Ovary (tissue), 3 donors: Measurements from ENCODE around the gene PLXNA3.

ENCODE experiments used
- CTCF ChIP-seq, 3 donors: fragments of 450-650 bp in 2 of 3; fragments of 200-600 bp in 1 of 3; IDR thresholded peaks; one replicate each; pipeline versions ENCODE4 v1.5.1 to v1.8.0; 2016 to 2022; ENCODE audit warnings: antibody characterized with exemption in 3 of 3, mild to moderate bottlenecking in 1 of 3
- EP300 ChIP-seq: sonication (generic); formaldehyde crosslinking; IDR thresholded peaks from one replicate; pipeline ENCODE4 v1.6.1; 2017; ENCODE audit warnings: antibody characterized with exemption
- POLR2A ChIP-seq: fragments of 450-650 bp; IDR thresholded peaks from one replicate; pipeline ENCODE4 v1.6.1; 2017; ENCODE audit warnings: antibody characterized with exemption, mild to moderate bottlenecking, moderate library complexity
- donor health status: DM: no; HTN: no; CAD: no.

GRCh38 chrX:154458954-154459778, 1.1 kb downstream of the PLXNA3 start:
- TF ChIP-seq CTCF (IDR thresholded peaks at IDR 0.05) (no peak), POLR2A (no peak), EP300 (no peak)
